Measurements from ENCODE around the gene NAIF1. TPM values are rescaled to one million over a fixed set of nuclear protein-coding genes. Genes with fewer than 3 reads are reported as not detected.

Gene NAIF1
- polyA plus RNA-seq, 1 of the 3 experiments (the other 2 are of a cell fraction), result 14.8 TPM

DNA sequence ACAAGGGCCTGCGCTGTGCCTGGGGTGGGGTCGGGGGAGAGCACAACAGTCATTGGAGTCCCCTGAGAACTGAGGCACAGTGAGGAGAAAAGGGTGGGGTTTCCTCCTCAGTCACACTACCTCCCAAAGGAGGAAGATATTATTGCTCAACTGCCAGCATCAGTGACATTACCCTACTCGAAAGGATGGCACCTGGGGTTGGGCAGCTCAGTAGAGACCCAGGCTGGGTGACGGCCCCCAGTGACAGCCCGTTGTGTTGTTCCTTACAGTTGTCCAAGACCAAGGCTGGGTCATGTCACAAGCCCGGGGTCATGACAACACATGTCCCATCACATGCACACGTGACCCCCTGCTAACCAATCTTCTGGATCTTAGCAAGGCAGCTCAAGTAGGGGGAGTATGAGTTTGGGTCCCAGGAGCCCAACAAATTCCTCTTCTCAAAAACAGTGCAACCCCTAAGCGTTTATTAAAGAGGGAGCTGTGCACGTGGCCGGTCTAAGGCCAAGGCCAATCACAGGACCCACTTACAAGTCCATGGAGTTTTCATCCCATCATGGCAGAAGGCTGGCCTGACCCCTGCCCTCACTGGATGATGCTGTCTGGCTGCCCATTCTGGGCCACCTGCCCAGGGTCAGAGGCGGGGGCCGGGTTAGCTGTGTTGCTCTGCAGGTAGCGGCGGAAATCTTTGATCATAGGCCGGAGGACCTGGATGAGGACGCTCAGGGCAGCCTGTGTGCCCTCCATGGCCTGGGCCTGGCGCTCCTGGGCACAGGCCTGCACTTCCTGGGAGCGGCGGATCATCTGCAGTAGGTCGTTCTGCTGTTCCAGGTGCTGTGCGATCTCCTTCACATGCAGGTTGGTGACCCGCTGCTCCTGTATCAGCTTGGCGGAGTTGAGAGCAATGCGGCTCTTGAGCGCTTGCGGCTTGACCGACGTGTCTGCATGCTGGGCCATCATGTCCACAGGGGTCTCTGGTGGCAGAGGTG is 4.0 kb downstream of the NAIF1 start:
- H3F3A ChIP-seq (replicated peaks; ENCODE audit: insufficient read depth), result no peaks in the 10 kb centered on the region
- no peak overlapping the region for H3K4me2 ChIP-seq
- 96% methylated on average over 14 of the region's 28 CpGs for WGBS (ENCODE audit: low lambda C conversion rate)
- H3K27ac ChIP-seq (ENCODE audit: low read depth in 2 of 2, low read length in 1 of 2), result no peak overlapping the region
- H3K9ac ChIP-seq, result no peak overlapping the region
- peaks cover 0 to 3% of the 10 kb centered on the region in 2 experiments for H3K36me3 ChIP-seq (replicated peaks in 1 of 2; ENCODE audit: control insufficient read depth in 1 of 2, insufficient read depth in 2 of 2, low read length in 1 of 2)
- no peak for DNase-seq
- no peaks in the 10 kb centered on the region for H3K9me3 ChIP-seq
- H2AFZ ChIP-seq (ENCODE audit: low read depth), result no peak overlapping the region
- TF ChIP-seq FOXM1 (IDR thresholded peaks at IDR 0.05; ENCODE audit: low read depth), result no peak
- TF ChIP-seq, protein P1, sequence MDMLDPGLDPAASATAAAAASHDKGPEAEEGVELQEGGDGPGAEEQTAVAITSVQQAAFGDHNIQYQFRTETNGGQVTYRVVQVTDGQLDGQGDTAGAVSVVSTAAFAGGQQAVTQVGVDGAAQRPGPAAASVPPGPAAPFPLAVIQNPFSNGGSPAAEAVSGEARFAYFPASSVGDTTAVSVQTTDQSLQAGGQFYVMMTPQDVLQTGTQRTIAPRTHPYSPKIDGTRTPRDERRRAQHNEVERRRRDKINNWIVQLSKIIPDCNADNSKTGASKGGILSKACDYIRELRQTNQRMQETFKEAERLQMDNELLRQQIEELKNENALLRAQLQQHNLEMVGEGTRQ (IDR thresholded peaks at IDR 0.05; ENCODE audit: borderline replicate concordance, low read depth, low read length), result no peak
- no peak for TF ChIP-seq MAX (IDR thresholded peaks at IDR 0.05; ENCODE audit: low read depth)
- no peak for TF ChIP-seq RXRA (IDR thresholded peaks at IDR 0.05; ENCODE audit: borderline replicate concordance, low read depth)
- TF ChIP-seq, protein P2, sequence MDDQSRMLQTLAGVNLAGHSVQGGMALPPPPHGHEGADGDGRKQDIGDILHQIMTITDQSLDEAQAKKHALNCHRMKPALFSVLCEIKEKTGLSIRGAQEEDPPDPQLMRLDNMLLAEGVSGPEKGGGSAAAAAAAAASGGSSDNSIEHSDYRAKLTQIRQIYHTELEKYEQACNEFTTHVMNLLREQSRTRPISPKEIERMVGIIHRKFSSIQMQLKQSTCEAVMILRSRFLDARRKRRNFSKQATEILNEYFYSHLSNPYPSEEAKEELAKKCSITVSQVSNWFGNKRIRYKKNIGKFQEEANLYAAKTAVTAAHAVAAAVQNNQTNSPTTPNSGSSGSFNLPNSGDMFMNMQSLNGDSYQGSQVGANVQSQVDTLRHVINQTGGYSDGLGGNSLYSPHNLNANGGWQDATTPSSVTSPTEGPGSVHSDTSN (IDR thresholded peaks at IDR 0.05), result no peak
- TF ChIP-seq SIN3A (IDR thresholded peaks at IDR 0.05; ENCODE audit: borderline replicate concordance, low read depth, low read length), result no peak
- no peak for TF ChIP-seq TAF1 (IDR thresholded peaks at IDR 0.05; ENCODE audit: borderline replicate concordance, low read depth, low read length)
- no peak for TF ChIP-seq TEAD4 (IDR thresholded peaks at IDR 0.05; ENCODE audit: borderline replicate concordance, insufficient read depth)
- TF ChIP-seq EP300 (IDR thresholded peaks at IDR 0.05; ENCODE audit: borderline replicate concordance in 1 of 2, low read depth in 1 of 2, low read length in 1 of 2), result no peak
- no peak for TF ChIP-seq ELF1 (IDR thresholded peaks at IDR 0.05)
- TF ChIP-seq RCOR1 (IDR thresholded peaks at IDR 0.05; ENCODE audit: low read length), result no peak
- TF ChIP-seq NRF1 (IDR thresholded peaks at IDR 0.05; ENCODE audit: low read depth, low read length), result no peak
- TF ChIP-seq RFX5 (IDR thresholded peaks at IDR 0.05; ENCODE audit: low read length), result no peak
- TF ChIP-seq FOSL2 (IDR thresholded peaks at IDR 0.05; ENCODE audit: borderline replicate concordance, low read depth), result no peak
- no peak for TF ChIP-seq MXI1 (IDR thresholded peaks at IDR 0.05; ENCODE audit: low read depth, low read length)
- CTCF ChIA-PET, result no interaction called here
- no peaks in the 10 kb centered on the region for H3K27me3 ChIP-seq (ENCODE audit: insufficient read depth)
- peaks cover 28% of the 10 kb centered on the region for H3K79me2 ChIP-seq (ENCODE audit: insufficient read depth)
- H3K4me3 ChIP-seq (ENCODE audit: low read depth in 2 of 2, low read length in 1 of 2), result no peak overlapping the region
- POLR2A ChIA-PET, result no interaction called here
- no peaks in the 10 kb centered on the region for H3K9me2 ChIP-seq
- H4K20me1 ChIP-seq (ENCODE audit: insufficient read depth), result no peaks in the 10 kb centered on the region
- peaks cover 10 to 16% of the 10 kb centered on the region in 2 experiments; a peak in 1 of 4 replicates for H3K4me1 ChIP-seq (ENCODE audit: control insufficient read depth in 1 of 2, insufficient read depth in 2 of 2, low read depth in 1 of 2, low read length in 1 of 2)

Measured in SK-N-SH (cell line).